ENCODE results near the gene LRRC27.
"Not testable (repeated sequence)": the region's sequence is repeated elsewhere in the genome, so short reads cannot be mapped to it uniquely, and the experiment has no call there.

LRRC27 gene

GRCh38 chr10:132316133-132316532 lies 15.9 kb upstream of the LRRC27 start:
- DNase-seq, result no peak

- DNase-seq, result not testable (repeated sequence)
Measured at GRCh38 chr10:132317477-132317876, 14.5 kb upstream of the LRRC27 start.

DNA sequence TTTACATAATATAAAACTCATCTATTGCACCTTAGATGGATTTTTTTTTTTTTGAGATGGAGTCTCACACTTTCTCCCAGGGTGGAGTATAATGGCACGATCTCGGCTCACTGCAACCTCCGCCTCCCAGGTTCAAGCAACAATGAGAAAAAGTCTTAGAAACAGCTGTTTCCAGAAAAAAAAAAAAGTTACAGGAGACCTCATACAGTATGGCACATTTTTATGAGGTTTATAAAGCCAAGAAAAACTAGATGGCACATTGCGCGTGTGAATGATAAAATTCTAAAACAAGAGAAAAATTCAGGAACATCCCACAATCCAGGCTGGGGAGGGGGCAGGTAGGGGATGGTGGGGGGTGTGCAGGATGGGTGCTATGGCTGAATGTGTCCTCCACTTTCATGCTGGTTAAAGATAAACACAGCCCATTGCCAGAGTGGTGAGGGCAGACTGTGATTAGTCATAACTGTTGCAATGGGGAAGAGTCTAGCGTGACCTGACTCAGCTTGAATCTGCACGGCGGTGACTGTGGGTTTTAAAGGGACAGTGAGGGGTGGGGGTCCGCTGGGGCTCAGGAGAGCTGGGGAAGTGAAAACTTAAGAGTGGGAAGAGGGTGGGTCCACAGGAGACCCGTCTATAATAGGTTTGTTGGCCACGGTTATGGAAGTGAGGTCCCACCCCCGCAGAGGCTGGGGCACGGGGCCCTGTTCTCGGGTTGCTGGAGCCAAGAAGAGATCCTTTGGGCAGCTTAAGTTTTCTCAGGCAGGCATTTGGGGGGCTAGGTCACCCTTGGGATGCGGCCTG lies 11.9 kb upstream of the LRRC27 start:
- no peak for DNase-seq

GRCh38 chr10:132320654-132321469 lies 11.1 kb upstream of the LRRC27 start:
- DNase-seq, result no peak

- DNase-seq, result peak; percentile 46
Measured at GRCh38 chr10:132321726-132322125, 10.3 kb upstream of the LRRC27 start.

GRCh38 chr10:132322586-132323048 lies 9.4 kb upstream of the LRRC27 start:
- no peak for DNase-seq

DNA sequence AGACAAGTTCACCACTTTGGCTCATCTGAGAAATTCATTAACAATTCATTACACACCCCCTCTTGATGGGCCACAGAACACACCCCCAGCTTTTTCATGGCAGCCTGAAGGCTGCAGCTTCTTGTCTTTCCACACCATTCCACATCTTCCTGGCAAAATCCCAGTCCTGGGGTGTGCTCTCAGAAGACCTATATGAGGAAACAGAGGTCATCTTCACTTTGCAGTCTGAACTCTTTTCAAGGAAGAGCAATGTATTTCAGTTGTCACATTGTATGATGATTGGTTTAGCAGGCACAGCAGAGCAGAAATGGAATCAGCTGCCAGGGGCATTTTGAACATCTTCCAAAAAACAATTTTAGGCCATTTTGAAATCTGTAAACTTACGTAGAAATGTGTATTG lies 7.8 kb upstream of the LRRC27 start:
- no peak for DNase-seq

DNA sequence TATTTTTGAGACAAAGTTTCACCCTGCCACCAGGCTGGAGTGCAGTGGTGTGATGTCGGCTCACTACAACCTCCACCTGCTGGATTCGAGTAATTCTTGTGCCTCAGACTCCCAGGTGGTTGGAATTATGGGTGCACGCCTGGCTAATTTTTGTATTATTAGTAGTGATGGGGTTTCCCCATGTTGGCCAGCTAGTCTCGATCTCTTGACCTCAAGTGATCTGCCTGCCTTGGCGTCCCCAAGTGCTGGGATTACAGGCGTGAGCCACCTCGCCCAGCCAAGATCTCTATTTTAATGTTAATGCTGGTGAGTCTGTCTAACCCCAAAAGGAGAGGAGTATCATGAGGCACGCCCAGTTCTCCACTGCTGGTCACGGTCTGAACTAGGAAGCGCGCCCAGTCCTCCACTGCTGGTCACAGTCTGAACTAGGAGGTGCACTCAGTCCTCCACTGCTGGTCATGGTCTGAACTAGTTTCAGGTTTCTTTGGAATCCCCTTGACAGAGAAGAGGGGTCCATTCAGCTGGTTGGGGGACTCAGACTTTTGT lies 5.6 kb upstream of the LRRC27 start:
- no peak for DNase-seq

DNA sequence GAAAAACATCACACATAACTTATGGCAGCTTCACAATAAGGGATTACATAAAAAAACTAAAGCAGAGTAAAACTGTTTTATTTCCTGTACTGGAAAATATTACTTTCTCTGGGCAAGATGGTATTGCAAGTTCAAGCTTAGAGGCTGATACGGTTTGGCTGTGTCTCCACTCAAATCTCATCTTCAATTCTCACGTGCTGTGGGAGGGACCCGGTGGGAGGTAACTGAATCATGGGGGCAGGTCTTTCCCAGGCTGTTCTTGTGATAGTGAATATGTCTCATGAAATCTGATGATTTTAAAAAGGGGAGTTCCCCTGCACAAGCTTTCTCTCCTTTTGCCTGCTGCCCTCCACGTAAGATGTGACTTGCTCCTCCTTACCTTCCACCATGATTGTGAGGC lies 5.1 kb upstream of the LRRC27 start:
- DNase-seq, result no peak

DNA sequence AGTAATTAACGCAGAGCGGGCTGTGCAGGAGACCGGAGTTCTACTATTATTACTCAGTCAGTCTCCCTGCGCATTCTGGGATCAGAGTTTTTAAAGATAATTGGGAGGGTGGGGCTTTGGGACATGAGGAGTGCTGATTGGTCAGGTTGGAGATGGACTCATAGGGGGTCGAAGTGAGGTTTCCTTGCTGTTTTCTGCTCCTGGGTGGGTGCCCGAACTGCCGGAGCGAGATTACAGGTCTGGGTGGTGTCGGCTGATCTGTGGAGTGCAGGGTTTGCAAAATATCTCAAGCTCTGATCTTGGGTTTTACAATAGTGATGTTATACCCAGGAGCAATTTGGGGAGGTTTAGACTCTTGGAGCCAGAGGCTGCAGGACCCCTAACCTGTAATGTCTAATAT lies 3.9 kb upstream of the LRRC27 start:
- DNase-seq, result no peak

- DNase-seq, result no peak
Measured at GRCh38 chr10:132328738-132329137, 3.3 kb upstream of the LRRC27 start.

DNA sequence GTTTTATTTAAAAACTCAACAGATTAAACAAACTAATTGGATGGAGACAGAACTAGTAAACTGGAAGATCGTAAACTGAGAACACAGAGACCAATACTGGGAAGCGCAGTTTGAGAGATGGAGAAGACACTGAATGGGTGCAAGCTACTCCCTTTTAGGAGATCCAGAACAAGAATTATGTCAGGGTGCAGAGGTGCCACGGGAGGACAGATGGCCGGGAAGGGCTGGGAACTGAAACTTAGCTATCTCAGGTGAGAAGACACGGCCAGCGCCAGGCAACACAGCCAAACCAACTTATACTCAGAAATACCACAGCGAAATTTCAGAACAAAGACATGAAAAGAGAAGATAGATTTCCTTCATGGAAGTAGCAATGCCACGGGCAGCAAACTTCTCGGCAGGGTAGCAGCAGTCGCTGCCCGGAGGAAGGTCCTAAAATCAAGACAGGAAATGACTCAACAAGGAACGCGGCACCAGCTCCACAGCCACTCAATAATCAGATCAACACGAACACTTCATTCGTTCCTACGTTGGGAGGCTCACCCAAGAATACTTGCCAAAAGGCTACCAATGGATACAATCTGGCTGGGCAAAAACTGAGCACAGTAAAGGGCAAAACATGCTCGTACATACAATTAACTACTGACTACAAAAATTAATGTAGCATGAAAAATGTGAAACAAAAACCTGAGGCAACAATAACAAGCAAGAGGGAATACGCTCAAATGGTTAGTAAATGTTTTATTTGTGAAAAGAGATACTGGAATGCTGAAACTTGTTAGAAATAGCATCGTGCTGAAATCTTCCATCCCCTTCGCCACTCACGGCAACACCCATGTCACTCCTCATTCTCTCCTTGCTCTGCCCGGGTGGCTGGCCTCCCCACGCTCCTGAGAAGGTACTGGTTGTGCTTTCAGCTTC lies 2.2 kb upstream of the LRRC27 start:
- DNase-seq, result no peak

DNA sequence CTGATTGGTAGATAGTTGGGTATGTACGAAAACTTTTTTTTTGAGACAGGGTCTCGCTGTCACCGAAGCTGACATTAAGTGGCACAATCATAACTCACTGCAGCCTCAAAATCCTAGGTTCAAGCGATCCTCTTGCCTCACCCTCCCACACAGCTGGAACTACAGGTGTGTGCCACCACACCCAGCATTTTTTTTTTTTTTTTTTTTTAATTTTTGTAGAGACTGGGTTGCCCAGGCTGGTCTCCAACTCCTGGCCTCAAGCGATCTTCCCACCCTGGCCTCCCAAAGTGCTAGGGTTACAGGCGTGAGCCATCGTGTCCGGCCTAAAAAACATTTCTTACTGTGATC lies 1.5 kb upstream of the LRRC27 start:
- DNase-seq, result no peak

- no peak for DNase-seq
Measured at GRCh38 chr10:132332433-132332754, 401 bp downstream of the LRRC27 start.

- DNase-seq, result no peak
Measured at GRCh38 chr10:132333386-132333785, 1.4 kb downstream of the LRRC27 start.

- no peak for DNase-seq
Measured at GRCh38 chr10:132334631-132335188, 2.7 kb downstream of the LRRC27 start.

- DNase-seq, result no peak
Measured at GRCh38 chr10:132335189-132336063, 3.4 kb downstream of the LRRC27 start.

DNA sequence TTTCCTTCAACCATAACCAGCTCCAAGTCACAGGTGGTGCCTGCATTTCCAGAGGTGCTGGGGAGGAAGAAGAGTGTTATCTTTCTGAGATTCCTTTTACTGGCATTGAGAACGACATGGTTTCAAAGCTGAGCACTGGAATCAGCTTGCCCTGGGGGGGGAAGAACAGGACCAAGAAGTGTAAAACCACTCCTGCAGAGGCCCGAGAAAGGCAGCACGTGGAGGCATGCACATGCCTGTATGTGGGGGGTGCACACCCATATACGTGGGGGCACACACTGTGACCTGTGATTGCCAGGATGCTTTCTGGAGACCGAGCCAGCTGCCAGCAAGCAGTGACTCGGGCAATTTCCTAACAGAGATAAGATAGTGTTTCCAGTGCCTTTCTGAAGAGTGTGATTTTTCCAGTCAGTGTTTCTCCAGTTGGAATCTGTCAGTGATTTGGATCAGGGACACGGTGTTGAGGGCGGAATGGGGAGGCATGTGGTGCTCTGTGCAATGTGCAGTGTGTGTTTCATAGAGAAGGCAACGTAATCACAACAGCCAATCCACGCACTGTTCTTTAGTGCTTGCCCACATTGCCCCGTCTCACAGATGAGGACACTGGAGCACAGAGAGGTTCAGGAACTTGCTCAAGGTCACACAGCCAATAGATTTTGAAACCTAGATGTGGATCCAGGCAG lies 4.2 kb downstream of the LRRC27 start:
- DNase-seq, result no peak

- no peak for DNase-seq
Measured at GRCh38 chr10:132336919-132337407, 5.0 kb downstream of the LRRC27 start.

DNA sequence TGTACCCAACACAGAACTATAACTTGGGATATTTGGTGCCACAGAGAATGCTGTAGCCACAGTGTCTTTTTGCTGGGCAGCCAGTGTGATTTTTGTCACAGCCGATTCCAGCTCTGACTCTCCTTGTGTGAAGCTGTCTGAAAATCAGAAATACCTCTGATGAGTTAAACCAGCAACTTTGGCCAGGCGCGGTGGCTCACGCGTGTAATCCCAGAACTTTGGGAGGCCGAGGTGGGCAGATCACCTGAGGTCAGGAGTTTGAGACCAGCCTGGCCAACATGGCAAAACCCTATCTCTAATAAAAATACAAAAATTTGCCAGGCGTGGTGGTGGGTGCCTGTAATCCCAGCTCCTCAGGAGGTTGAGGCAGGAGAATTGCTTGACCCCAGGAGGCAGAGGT lies 5.9 kb downstream of the LRRC27 start:
- DNase-seq, result not testable (repeated sequence)

- no peak for DNase-seq
Measured at GRCh38 chr10:132338876-132339275, 6.9 kb downstream of the LRRC27 start.
